ENCODE results near the gene TEX22. TPM values are rescaled to one million over a fixed set of nuclear protein-coding genes. Genes with fewer than 3 reads are reported as not detected.
A peak's percentile ranks its signal among the peaks of the same experiment; 100 is the strongest.

Gene TEX22
- total RNA-seq, 4 donors from 2014 or later: 0.41 TPM; not detected in 3

DNA sequence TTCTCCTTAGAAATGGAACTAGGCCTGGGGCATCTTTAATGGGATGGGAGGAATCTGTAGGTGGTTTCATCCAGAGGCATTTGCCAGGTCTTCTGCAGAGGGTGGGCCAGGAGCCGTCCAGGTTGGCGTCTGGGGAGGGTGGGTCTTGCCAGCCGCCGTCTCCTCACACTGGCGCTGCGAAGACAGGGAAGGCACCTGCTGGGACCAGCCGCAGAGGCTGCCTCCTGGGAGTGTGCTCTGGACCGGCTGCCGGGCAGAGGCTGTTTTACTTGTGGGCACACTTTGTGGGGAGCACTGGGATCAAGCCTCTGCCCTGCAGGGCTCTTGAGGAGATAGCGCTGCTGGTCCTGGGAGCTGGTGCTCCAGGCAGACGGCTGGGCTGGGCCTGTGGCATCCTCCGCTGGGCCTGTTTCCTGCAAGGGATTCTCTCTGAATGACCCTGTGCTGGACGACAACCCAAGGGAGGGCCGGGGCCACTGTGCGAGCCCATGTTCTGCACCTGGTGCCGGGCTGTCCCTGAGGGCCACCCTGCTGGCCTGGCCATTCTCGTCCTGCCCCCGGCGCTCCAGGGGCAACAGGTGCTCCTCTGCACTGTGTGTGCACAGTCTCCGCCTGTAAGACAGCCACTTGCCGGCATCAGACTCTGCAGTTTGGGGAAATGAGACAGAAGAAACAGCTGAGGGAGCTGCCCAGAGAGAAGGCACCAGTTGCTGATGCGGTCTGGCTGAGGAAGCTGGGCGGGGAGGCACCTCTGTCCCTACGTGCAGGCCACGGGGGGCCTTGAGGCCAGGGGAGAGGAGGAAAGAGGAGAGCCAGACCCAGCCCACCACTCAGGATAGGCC, 10.0 kb upstream of the TEX22 start:
- no peak overlapping the region for H3K27ac ChIP-seq
- no peak overlapping the region for H3K4me3 ChIP-seq
- DNase-seq: no peak
- no peaks in the 10 kb centered on the region for H3K27me3 ChIP-seq
- no peak for TF ChIP-seq POLR2AphosphoS5 (IDR thresholded peaks at IDR 0.05)
- TF ChIP-seq, protein P1, sequence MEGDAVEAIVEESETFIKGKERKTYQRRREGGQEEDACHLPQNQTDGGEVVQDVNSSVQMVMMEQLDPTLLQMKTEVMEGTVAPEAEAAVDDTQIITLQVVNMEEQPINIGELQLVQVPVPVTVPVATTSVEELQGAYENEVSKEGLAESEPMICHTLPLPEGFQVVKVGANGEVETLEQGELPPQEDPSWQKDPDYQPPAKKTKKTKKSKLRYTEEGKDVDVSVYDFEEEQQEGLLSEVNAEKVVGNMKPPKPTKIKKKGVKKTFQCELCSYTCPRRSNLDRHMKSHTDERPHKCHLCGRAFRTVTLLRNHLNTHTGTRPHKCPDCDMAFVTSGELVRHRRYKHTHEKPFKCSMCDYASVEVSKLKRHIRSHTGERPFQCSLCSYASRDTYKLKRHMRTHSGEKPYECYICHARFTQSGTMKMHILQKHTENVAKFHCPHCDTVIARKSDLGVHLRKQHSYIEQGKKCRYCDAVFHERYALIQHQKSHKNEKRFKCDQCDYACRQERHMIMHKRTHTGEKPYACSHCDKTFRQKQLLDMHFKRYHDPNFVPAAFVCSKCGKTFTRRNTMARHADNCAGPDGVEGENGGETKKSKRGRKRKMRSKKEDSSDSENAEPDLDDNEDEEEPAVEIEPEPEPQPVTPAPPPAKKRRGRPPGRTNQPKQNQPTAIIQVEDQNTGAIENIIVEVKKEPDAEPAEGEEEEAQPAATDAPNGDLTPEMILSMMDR (IDR thresholded peaks at IDR 0.05): no peak
- no peak for TF ChIP-seq EP300 (IDR thresholded peaks at IDR 0.05; ENCODE audit: low read depth)
- no peak for TF ChIP-seq POLR2A (IDR thresholded peaks at IDR 0.05)
- H3K4me1 ChIP-seq: no peaks in the 10 kb centered on the region
- in situ Hi-C loops (cut with MboI; ENCODE audit: low pct_ligation_motif_present in 1 of 4, low pct_unique_long_range_greater_than_20kb in 1 of 4, low sequenced_read_pairs in 3 of 4): no loop called here
- intact Hi-C loops (cut with DNase I; ENCODE audit: low total_unique reads): no loop called here
- H3K36me3 ChIP-seq: peaks cover 0 to 8% (median 0%) of the 10 kb centered on the region in 4 donors
- no peaks in the 10 kb centered on the region for H3K9me3 ChIP-seq
- 83% methylated on average over 25 of the region's 25 CpGs; no CpG with 5 or more reads in 1 of the 2 donors for WGBS, 2 donors (ENCODE audit: low coverage in 1 of 2)

DNA sequence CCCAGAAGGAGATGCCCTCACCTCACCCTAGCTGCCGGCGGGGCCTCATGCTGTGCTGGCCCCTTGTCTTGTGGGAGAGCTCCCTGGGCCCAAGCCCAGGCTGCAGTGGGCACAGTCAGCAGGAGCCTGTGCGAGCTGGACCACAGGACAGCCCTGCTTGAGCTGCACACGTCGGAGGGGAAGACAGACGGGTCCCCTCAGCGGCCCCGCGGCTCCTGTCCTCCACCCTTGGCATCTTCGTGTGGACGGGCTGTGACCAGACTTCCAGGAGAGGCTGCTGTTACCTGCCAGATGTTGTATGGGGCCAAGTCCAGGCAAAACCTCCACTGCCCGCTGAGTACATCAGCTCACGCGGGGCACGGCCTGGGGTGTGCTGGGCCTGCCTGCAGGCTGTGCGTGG, 9.4 kb upstream of the TEX22 start:
- Histone ChIP-seq H3K9me3 (no peaks in the 10 kb centered on the region), H3K4me1 (no peaks in the 10 kb centered on the region), H3K27ac (peak overlapping the region in 1 of 4 donors; percentile 15), H3K27me3 (no peaks in the 10 kb centered on the region), H3K36me3 (peaks cover 0 to 6% (median 0%) of the 10 kb centered on the region in 4 donors), H3K4me3 (no peak overlapping the region)
- in situ Hi-C loops (cut with MboI; ENCODE audit: low pct_ligation_motif_present in 1 of 4, low pct_unique_long_range_greater_than_20kb in 1 of 4, low sequenced_read_pairs in 3 of 4) (no loop called here), intact Hi-C loops (cut with DNase I; ENCODE audit: low total_unique reads) (no loop called here)
- DNase-seq: no peak
- 81% methylated on average over 7 of the region's 16 CpGs; no CpG with 5 or more reads in 1 of the 2 donors for WGBS, 2 donors (ENCODE audit: low coverage in 1 of 2)
- no peak for TF ChIP-seq POLR2AphosphoS5 (IDR thresholded peaks at IDR 0.05)
- TF ChIP-seq POLR2A (IDR thresholded peaks at IDR 0.05): no peak
- TF ChIP-seq, protein P1 (IDR thresholded peaks at IDR 0.05): no peak
- TF ChIP-seq EP300 (IDR thresholded peaks at IDR 0.05; ENCODE audit: low read depth): no peak

DNA sequence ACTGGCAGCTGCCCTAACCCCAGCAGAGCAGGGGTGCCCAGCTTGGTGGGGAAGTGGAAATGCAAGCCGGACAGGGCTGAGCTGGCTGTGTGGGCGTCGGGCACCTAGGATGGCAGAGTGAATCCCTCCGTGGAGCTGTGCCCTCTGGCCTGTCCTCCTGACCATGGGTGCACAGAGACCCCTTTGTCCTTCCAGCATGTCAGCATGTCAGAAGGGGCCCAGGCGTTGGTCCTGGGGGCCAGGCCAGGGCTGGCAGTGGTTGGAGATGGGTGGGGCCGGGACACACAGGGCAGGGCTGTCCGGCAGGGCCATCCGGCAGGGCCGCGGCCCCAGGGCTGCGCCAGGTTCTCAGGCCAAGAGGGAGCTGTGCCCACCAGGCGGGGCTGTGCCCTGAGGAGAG, 8.8 kb upstream of the TEX22 start:
- no peak overlapping the region for H3K4me3 ChIP-seq
- H3K27me3 ChIP-seq: no peaks in the 10 kb centered on the region
- peak overlapping the region in 1 of 4 donors; percentile 15 for H3K27ac ChIP-seq
- WGBS, 2 donors (ENCODE audit: low coverage in 1 of 2): 78% methylated on average over 12 of the region's 12 CpGs; no CpG with 5 or more reads in 1 of the 2 donors
- no peaks in the 10 kb centered on the region for H3K4me1 ChIP-seq
- intact Hi-C loops (cut with DNase I; ENCODE audit: low total_unique reads): no loop called here
- no peak for DNase-seq
- H3K9me3 ChIP-seq: no peaks in the 10 kb centered on the region
- TF ChIP-seq POLR2AphosphoS5 (IDR thresholded peaks at IDR 0.05): no peak
- TF ChIP-seq, protein P1 (IDR thresholded peaks at IDR 0.05): no peak
- no peak for TF ChIP-seq EP300 (IDR thresholded peaks at IDR 0.05; ENCODE audit: low read depth)
- TF ChIP-seq POLR2A (IDR thresholded peaks at IDR 0.05): no peak
- H3K36me3 ChIP-seq: peaks cover 0 to under 1% (median 0%) of the 10 kb centered on the region in 4 donors
- in situ Hi-C loops (cut with MboI; ENCODE audit: low pct_ligation_motif_present in 1 of 4, low pct_unique_long_range_greater_than_20kb in 1 of 4, low sequenced_read_pairs in 3 of 4): no loop called here

DNA sequence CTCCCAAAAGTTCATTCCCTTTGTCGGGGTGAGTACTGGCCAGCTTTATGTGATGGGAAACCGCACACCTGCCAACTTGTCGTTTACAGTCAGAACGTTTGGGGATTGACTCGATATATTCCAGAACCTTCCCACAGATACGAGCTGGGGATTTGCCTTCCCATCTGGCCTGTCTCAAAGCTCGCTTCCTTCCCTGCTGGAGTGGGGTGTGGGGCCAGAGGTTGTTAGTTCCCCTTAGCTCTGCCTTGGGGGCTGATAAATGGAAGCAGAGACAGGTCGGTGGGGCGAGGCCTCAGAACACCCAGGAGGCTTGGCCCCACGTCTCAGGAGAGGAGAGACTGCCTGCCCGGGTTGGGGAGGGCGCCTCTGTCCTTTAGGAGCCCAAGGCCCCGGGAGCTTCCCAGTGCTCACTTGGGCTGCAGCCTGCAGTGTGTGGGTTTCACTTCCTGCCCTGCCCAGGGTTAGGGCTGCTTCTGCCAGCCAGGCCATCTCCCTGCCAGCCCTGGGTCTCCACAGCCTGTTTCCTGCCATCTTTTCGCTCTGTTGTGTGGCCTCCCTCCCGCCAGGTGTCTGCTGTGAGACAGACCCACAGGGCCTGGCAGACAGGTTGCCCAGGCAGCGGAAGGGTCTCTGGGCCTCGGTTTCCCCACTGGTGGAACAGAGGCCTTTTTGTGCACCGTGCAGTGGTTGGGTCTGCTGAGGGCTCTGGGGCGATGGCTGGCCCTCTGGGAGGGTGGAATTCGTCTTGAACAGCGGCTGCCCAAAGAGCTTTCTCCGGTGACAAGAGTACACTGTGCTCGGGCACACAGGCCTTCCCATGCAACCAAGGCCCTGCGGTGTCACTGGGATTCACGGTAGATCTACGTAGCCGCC, 8.1 kb upstream of the TEX22 start:
- WGBS, 2 donors (ENCODE audit: low coverage in 1 of 2): 80% methylated on average over 27 of the region's 27 CpGs; no CpG with 5 or more reads in 1 of the 2 donors
- no peak for TF ChIP-seq POLR2AphosphoS5 (IDR thresholded peaks at IDR 0.05)
- TF ChIP-seq POLR2A (IDR thresholded peaks at IDR 0.05): no peak
- TF ChIP-seq, protein P1 (IDR thresholded peaks at IDR 0.05): no peak
- no peak for TF ChIP-seq EP300 (IDR thresholded peaks at IDR 0.05; ENCODE audit: low read depth)
- H3K27me3 ChIP-seq: no peaks in the 10 kb centered on the region
- intact Hi-C loops (cut with DNase I; ENCODE audit: low total_unique reads) (no loop called here), in situ Hi-C loops (cut with MboI; ENCODE audit: low pct_ligation_motif_present in 1 of 4, low pct_unique_long_range_greater_than_20kb in 1 of 4, low sequenced_read_pairs in 3 of 4) (no loop called here)
- peak overlapping the region in 1 of 4 donors; percentile 15 for H3K27ac ChIP-seq
- no peaks in the 10 kb centered on the region for H3K4me1 ChIP-seq
- H3K36me3 ChIP-seq: no peaks in the 10 kb centered on the region
- no peaks in the 10 kb centered on the region for H3K9me3 ChIP-seq
- no peak for DNase-seq
- H3K4me3 ChIP-seq: no peak overlapping the region
